IPS-18a (cell line): ENCODE results near the gene TMEM116.
"Not testable (repeated sequence)": the region's sequence is repeated elsewhere in the genome, so short reads cannot be mapped to it uniquely, and the experiment has no call there.

Source experiments
- H3K27ac ChIP-seq: one replicate; pipeline ENCODE4 v1.5.1; 2013; ENCODE audit warnings: low read length
- H3K27me3 ChIP-seq: one replicate; pipeline ENCODE4 v1.6.1; 2013; ENCODE audit warnings: mild to moderate bottlenecking, low read length; ENCODE audit not compliant: control insufficient read depth, insufficient read depth
- H3K36me3 ChIP-seq: one replicate; pipeline ENCODE4 v1.6.1; 2013; ENCODE audit warnings: low read depth, low read length; ENCODE audit not compliant: control insufficient read depth
- H3K4me1 ChIP-seq: one replicate; pipeline ENCODE4 v1.6.1; 2013; ENCODE audit warnings: low read depth, low read length; ENCODE audit not compliant: control insufficient read depth
- H3K4me3 ChIP-seq: one replicate; pipeline ENCODE4 v1.5.1; 2013; ENCODE audit warnings: low read length
- H3K9ac ChIP-seq: one replicate; pipeline ENCODE4 v1.6.1; 2013; ENCODE audit warnings: mild to moderate bottlenecking, low read length, moderate library complexity
- H3K9me3 ChIP-seq: one replicate; pipeline ENCODE4 v1.6.1; 2013; ENCODE audit warnings: low read depth, low read length; ENCODE audit not compliant: control insufficient read depth

TMEM116 gene

DNA sequence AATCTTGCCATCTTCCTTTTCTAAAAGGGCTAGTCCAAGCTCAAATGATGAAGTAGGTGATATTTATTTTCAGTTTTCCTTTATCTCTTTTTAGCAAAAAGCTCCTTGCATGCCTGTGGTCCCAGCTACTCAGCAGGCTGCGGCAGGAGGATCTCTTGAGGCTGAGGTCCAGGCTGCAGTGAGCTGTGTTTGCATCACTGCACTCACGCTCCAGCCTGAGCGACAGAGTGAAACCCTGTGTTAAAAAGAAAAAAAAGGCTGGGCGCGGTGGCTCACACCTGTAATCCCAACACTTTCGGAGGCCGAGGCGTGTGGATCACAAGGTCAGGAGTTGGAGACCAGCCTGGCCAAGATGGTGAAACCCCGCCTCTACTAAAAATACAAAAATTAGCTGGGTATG lies 5.0 kb downstream of the TMEM116 start:
- Histone ChIP-seq H3K9ac (no peak overlapping the region), H3K36me3 (no peaks in the 10 kb centered on the region), H3K9me3 (no peaks in the 10 kb centered on the region), H3K4me3 (no peak overlapping the region), H3K27me3 (no peaks in the 10 kb centered on the region), H3K27ac (no peak overlapping the region), H3K4me1 (peaks cover 14% of the 10 kb centered on the region)

DNA sequence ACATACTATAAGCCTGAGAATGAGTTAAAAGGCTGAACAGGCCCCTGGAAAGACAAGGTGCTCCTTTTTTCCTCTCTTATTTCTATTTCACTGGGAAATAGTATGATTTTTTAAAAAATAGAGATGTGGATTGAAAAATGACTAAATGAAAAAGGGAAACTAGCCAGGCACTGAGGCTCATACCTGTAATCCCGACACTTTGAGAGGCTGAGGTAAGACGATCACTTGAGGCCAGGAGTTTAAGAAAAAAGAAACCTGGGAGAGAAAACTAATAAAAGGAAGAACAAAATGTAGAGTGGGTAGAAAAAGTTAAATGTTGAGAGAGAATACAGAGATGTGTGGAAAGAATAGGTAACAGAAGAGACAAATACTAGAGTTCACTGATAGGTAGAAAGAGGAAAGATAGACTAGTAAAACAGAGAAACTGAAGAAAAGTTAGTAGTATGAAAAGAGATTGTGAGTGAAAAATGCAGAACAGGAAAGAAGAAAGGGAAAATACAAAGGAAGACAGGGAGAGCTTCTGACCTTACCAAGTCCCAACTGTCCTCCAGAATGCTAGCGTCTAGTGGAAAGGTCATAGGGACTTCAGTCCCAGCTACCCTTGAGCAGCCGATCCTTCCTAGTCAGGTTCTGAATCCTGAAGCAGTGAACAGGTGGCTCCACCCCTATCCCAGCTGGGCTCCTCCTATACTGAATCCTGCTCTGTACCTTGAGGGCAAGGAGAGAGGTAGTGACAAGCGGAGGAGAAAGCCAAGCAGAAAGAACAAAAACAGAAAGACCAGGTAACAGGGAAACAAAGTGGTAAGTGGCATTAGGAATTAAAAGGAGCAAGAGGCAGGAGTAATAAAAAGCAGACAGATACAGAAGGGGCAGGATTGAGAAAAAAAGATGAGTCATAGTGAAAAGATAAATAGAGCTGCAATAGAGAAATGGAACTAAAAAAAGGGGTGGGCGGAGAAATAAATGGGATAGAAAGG lies 7.3 kb downstream of the TMEM116 start:
- peak overlapping the region; percentile 31 for H3K27ac ChIP-seq
- no peaks in the 10 kb centered on the region for H3K36me3 ChIP-seq
- peak overlapping the region; percentile 16 for H3K9ac ChIP-seq
- H3K4me3 ChIP-seq = no peak overlapping the region
- peaks cover 9% of the 10 kb centered on the region for H3K4me1 ChIP-seq
- H3K27me3 ChIP-seq = no peaks in the 10 kb centered on the region
- no peaks in the 10 kb centered on the region for H3K9me3 ChIP-seq

DNA sequence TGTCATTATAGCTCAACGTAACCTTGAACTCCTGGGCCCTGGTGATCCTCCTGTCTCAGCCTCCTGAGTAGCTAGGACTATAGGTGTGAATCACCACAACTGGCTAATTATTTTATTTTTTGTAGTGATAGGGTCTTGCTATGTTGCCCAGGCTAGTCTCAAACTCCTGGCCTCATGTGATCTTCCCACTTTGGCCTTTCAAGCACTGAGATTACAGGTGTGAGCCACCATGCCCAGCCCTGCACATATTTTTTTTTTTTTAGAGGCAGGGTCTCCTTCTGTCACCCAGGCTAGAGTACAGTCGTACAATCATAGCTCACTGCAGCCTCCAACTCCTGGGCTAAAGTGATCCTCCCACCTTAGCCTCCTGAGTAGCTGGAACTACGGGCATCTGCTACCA lies 8.9 kb downstream of the TMEM116 start:
- H3K4me1 ChIP-seq = peaks cover 9% of the 10 kb centered on the region
- no peaks in the 10 kb centered on the region for H3K27me3 ChIP-seq

DNA sequence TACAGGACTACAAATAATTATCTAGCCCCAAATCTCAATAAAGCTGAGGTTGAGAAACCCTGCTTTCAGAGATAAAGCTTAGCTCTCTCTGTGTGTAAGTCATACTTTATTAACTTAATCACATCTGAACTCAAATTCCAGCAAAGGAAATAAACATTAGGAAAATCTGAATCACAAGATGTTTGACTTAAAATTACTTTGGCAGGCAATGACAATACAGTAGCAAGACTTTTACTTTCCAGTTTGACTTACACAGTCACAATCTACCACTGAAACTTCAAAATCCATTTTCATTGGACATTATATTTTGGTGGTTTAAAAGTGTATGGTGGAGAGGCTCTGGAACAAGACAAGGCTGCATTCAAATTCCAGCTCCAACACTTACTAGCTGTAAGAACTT lies 11.4 kb downstream of the TMEM116 start:
- H3K4me3 ChIP-seq = no peak overlapping the region
- H3K36me3 ChIP-seq = no peaks in the 10 kb centered on the region
- no peak overlapping the region for H3K9ac ChIP-seq
- H3K9me3 ChIP-seq = no peaks in the 10 kb centered on the region
- H3K4me1 ChIP-seq = peaks cover 9% of the 10 kb centered on the region
- H3K27ac ChIP-seq = no peak overlapping the region
- no peaks in the 10 kb centered on the region for H3K27me3 ChIP-seq

More for the DNA sequence above, 8.9 kb downstream of the TMEM116 start:
- H3K27ac ChIP-seq = no peak overlapping the region
- H3K9me3 ChIP-seq = no peaks in the 10 kb centered on the region
- no peak overlapping the region for H3K9ac ChIP-seq
- H3K4me3 ChIP-seq = no peak overlapping the region
- H3K36me3 ChIP-seq = no peaks in the 10 kb centered on the region

DNA sequence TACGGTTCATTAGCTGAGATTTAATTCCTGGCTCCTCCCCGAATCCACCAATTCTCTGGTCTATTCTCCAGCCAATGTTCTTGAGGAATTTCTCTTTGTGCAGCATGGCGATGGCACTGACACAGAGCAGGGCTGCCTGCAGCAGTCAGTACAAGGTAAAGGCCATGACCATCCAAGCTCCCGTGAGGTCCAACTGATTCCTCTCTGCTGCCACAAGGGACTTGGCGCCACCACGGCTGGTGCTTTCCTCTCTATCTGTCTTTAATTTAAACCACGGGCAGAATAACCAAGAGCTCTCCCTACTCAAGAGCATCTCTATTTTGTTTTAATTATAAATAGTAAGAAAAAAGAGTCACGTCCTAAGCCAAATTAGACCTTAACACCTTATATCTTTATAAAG lies 12.1 kb downstream of the TMEM116 start:
- Histone ChIP-seq H3K9me3 (no peaks in the 10 kb centered on the region), H3K27ac (no peak overlapping the region), H3K27me3 (no peaks in the 10 kb centered on the region), H3K4me1 (peaks cover 3% of the 10 kb centered on the region), H3K4me3 (no peak overlapping the region), H3K36me3 (no peaks in the 10 kb centered on the region), H3K9ac (no peak overlapping the region)

DNA sequence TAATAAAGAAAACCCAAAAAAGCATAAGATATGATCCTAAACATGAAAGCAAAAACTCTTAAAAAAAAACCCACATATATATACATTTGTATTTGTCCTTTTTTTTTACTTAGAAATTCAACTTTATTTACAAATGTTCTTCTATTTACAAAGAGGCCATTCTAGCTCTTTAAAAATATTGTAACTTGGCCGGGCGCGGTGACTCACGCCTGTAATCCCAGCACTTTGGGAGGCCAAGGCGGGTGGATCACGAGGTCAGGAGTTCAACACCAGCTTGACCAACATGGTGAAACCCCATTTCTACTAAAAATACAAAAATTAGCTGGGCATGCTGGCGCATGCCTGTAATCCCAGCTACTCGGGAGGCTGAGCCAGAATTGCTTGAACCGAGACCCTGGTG lies 13.8 kb downstream of the TMEM116 start:
- H3K9ac ChIP-seq, H3K9me3 ChIP-seq, H3K36me3 ChIP-seq, H3K4me3 ChIP-seq, H3K27me3 ChIP-seq, H3K4me1 ChIP-seq, H3K27ac ChIP-seq: not testable (repeated sequence)

DNA sequence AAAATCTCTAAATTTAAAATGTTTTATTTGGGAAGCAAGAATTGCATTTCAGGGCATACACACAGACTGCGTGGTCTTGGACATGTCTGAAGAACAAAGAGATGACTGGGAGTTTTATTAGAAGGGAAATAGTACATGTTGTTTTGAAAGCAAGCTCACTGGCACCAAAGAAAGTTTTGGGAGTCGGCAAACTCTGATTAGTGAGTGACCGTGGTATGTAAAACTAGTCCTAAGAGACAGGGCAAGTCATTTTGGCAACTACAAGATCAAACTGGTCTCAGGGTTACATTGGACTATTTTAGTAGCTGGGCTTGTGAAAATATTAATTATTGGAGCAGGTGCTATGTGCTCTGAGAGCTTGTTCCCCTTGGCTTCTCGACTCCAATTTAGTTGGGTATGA lies 14.9 kb downstream of the TMEM116 start:
- Histone ChIP-seq H3K4me3 (no peak overlapping the region), H3K9me3 (no peaks in the 10 kb centered on the region), H3K27me3 (no peaks in the 10 kb centered on the region), H3K4me1 (no peaks in the 10 kb centered on the region), H3K36me3 (no peaks in the 10 kb centered on the region), H3K27ac (no peak overlapping the region), H3K9ac (no peak overlapping the region)

DNA sequence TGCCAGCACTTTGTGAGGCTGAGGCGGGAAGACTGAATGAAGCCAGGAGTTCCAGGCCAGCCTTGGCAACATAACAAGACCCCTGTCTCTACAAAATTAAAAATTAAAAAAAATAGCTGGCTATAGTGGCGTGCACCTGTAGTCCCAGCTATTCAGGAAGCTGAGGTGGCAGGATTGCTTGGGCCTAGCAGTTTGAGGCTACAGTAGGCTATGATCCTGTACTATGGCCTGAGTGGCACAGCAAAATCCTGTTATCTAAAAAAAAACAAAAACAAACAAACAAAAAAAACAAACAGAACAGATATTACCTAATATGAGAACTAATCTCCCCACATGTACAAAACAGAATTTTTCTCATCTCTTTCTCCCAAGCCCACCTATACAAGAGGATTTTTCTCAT lies 15.7 kb downstream of the TMEM116 start:
- Histone ChIP-seq H3K27ac (no peak overlapping the region), H3K36me3 (no peaks in the 10 kb centered on the region), H3K9me3 (no peaks in the 10 kb centered on the region), H3K4me3 (no peak overlapping the region), H3K27me3 (no peaks in the 10 kb centered on the region), H3K9ac (no peak overlapping the region), H3K4me1 (no peaks in the 10 kb centered on the region)

DNA sequence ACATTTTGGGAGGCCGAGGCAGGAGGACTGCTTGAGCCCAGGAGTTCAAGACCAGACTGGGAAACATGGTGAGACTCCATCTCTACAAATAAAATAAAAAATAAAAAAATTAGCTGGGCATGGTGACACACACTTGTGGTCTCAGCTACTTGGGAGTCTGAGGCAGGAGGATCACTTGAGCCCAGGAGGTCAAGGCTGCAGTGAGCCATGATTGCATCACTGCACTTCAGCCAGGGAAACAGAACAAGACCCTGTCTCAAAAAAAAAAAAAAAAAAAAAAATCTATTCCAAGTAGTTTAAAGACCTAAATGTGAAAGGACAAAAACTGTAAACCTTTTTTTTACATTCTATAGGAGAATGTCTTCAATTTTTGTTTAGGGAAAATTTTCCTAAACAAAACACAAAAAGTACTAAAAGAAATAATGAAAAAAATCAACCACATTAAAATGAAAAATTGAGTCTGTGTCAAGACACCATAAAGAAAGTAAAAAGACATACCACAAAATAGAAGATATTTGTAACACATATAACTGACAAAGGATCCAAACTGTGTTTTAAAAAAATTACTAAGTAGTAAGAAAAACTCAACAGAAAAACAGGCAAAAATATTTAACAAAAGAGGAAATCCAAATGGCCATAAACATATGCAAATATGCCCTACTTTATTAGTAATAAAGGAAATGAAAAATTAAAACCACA lies 17.0 kb downstream of the TMEM116 start:
- Histone ChIP-seq H3K27me3 (no peaks in the 10 kb centered on the region), H3K27ac (no peak overlapping the region), H3K4me1 (no peaks in the 10 kb centered on the region), H3K9me3 (no peaks in the 10 kb centered on the region), H3K4me3 (no peak overlapping the region), H3K9ac (no peak overlapping the region), H3K36me3 (no peaks in the 10 kb centered on the region)

DNA sequence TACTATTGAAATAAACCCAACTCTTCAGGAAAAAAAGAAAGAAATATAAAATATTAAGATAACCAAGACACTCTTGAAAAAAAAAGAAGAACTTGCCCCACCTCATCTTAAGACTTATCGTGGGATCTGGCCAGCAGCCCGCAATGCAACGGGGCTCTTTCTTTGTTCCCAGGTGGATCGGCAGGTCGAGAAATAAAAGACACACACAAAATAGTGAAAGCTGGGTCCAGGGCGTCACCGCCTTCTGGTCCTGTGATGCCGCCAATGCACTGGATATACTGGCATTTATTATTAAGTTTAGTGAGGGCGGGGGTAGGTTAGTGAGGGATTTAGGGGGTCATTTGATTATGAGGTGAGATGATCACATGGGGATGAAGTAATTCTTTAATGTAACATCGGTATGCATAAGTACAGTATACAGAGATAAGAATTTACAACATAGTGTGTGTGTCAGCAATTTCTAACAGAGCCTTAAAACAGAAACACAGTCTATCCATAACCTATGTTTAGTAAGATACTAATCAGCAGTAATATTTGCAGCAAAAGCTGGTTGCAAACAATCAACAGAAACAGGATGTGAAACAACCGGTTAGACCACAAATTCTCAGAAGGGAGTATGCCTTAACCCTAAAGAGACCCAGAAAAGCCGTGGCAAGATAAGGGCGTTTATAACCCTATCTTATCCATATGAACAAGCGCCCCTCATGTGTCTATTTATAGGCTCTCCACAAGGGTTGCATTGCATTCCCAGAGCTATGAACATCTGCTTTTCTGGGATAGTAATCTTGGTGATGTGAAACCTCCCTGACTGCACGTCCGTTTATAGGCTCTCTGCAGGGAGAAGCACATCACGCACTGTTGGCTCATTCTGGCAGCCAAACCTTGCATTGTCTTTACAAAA lies 18.5 kb downstream of the TMEM116 start:
- H3K9ac ChIP-seq, H3K27me3 ChIP-seq, H3K9me3 ChIP-seq, H3K4me3 ChIP-seq, H3K27ac ChIP-seq, H3K36me3 ChIP-seq, H3K4me1 ChIP-seq: not testable (repeated sequence)
